MM.1S (cell line): Measurements from ENCODE around the gene SCUBE2.

Experiments
- CTCF ChIP-seq: fragments of 300-600 bp; sonication (generic); IDR thresholded peaks from 2 replicates; pipeline ENCODE4 v1.5.1; 2016; ENCODE audit warnings: antibody characterized with exemption, low read length, mixed read lengths
- EZH2 ChIP-seq: fragments of 300-600 bp; sonication (generic); optimal IDR thresholded peaks from 2 replicates; pipeline ENCODE3; 2017; ENCODE audit warnings: low read depth, mild to moderate bottlenecking, antibody characterized with exemption, low read length, mixed read lengths

GRCh38 chr11:9004183-9004926, 87.0 kb downstream of the SCUBE2 start:
- no peak for TF ChIP-seq CTCF
- no peak for TF ChIP-seq EZH2
